Mammary epithelial cell (primary cell): ENCODE data around the gene ITGAX.

ENCODE experiments used
- CTCF ChIP-seq, 2 donors: IDR thresholded peaks in 1 of 2; conservative IDR thresholded peaks in 1 of 2; 2 replicates each; pipeline ENCODE4 v1.5.1; 2011 to 2012; ENCODE audit warnings: inconsistent platforms in 2 of 2, low read length in 2 of 2, mild to moderate bottlenecking in 2 of 2, control low read depth in 1 of 2, low read depth in 1 of 2; ENCODE audit not compliant: insufficient read depth in 1 of 2; ENCODE audit errors: extremely low read depth in 1 of 2
- EZH2 ChIP-seq: IDR thresholded peaks from 2 replicates; pipeline ENCODE4 v1.6.1; 2012; ENCODE audit warnings: low read length, inconsistent platforms, borderline replicate concordance

GRCh38 chr16:31371008-31371407 is 16.0 kb downstream of the ITGAX start:
- no peak for TF ChIP-seq CTCF (conservative IDR thresholded peaks at IDR 0.05 in 1 of 2, IDR thresholded peaks at IDR 0.05 in 1 of 2; ENCODE audit: extremely low read depth in 1 of 2, insufficient read depth in 1 of 2, low read depth in 1 of 2, low read length in 2 of 2)
- no peak for TF ChIP-seq EZH2
